Skin of body (tissue), 2 donors: ENCODE measurements around the gene DTNA. TPM values are rescaled to one million over a fixed set of nuclear protein-coding genes. Genes with fewer than 3 reads are reported as not detected.

Experiments
- DNase-seq: peaks from one replicate; lab custom pipeline; 2025; lab: John Stamatoyannopoulos, UW
- total RNA-seq: library from RNA; depleted of rRNA; stranded (reverse); fragments of >200 nt; gene quantifications from one replicate; pipeline ENCODE4 v1.2.3, GENCODE V29; 2014

DTNA gene
- total RNA-seq, 1 donor from 2014 or later, result 14.1 TPM

DNA sequence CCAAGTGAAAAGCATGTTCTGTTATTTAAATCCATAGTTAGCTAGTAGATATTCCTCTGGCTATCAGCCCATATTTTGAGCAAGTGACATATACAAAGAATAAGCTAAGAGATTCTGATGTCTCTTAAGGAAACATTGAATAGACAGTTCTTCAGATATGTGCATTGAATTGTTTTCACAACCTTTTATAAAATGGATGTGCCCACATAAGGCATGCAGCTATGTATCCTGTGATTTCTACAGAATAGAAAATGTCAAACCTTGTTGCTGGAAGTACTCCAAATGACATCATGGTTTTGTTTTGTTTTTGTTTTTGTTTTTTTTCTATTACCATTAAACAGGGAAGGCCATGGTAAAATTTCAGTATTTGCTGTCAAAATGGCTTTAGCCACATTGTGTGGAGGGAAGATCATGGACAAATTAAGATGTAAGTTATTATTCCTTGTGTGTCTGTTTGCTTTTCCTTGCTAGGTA is 95.8 kb downstream of the DTNA start:
- no peak for DNase-seq

DNA sequence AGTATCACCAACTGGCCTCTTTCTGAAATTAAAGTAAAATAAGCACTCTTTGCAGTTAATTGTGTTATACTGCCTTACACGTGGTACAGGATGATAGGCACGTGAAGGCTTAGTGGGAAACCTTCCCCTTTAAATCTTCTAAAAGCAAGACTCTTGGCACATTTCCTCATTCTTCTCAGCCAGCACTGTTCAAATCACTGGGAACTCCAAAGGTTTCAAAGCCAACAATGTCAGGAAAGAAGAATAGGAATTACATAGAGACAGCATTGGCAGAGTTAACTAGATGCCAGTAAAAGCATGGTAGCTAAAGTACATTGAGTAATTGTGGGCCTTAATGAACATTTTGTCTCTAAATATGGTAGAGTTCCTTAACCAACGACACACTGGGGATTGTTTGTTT is 96.4 kb downstream of the DTNA start:
- no peak for DNase-seq

DNA sequence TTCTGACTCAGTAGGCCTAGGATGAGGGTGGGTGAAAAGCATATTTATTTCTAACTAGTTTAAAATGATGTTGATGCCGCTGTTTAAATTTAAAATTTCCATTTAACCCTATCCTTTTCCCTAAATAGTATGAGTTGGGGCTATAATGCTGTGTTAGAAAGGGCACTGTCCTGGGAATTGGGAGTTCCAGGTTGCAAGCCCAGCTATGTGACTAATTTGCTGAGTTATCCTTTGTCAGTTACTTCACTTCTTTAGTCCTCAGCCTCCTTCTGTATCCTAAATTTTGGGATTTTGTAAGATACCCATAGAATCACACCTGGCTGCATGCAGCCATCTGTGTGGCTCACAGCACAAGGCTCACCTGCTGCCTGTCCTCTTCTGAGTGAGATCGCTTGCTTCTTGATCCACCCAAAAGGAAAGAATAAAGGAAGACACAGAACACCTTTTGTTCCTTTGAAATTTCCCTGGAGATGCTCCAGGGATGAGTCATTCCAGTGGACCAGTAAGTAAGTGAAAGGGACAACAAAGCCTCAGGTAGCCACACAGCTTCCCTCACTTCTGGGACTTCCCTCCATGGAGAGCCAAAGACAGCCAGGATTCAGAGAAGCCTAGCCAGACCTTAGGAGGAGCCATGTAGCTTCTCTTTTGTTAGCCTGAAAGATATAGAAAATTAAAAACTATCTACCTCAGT is 97.2 kb downstream of the DTNA start:
- DNase-seq, result no peak

DNA sequence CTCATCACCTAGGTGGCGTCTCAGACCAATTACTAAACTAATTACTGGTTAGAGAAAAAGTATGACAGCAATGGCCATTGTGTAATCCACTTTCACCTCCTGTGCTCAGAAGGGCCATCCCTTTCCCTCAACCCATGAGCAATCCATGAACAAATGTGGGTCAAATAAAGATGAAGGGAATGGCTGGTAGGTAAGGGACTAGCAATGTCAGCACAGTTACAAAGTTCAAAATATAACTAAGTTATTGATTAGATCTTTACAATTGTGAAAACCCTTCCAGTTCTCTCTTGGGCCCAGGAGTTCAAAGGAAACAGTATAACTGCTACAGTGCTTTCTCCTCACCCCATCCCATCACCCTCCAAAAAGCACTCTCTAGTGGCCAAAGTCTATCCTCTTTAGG is 98.3 kb downstream of the DTNA start:
- DNase-seq, result no peak

DNA sequence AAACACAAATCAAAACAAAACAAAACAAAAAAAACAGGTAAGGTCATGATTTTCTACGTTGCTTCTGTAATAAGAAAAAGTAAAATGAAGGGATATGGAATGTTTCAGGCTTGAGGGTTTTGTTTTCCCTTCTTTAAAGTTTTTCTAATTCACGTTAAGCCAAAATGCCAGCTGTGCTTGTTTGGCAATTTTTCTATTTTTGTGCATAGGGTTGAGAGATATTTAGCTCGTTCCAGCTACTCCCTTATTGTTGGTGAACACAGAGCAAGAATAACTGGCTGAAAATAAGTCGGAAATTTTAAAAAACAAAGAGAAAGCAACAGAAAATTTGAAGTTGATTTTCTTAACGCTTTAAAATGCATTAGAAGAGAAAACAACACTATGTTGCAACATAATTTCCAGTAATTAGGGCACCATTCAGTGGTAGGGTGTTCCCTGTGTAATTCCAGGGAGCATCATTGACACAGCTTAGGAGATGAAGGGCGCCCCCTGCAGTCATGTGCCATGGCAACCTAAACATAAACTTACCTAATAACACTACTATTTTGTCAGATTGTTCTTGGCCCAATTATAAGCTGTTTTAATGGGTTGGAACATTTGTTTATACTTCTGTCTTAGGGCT is 99.5 kb downstream of the DTNA start:
- no peak for DNase-seq

DNA sequence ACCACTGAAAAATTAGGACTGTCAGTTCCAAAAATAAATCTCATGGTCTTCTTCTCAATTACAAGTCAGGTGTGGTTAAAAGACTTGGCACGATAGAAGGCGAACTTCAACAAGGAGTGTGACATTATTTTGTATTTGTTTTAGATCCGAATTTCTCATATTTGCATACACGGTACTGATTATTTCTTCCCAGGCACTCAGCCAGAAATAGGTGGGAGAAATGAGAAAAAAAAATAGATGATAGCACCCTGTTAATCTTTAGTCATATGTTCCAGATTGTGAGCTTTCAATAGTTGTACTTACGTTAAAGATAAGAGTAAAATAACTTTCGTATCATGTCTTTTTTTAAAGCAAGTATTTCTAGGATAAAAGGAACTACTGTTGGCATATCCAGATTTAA is 106.1 kb downstream of the DTNA start:
- DNase-seq, result no peak

DNA sequence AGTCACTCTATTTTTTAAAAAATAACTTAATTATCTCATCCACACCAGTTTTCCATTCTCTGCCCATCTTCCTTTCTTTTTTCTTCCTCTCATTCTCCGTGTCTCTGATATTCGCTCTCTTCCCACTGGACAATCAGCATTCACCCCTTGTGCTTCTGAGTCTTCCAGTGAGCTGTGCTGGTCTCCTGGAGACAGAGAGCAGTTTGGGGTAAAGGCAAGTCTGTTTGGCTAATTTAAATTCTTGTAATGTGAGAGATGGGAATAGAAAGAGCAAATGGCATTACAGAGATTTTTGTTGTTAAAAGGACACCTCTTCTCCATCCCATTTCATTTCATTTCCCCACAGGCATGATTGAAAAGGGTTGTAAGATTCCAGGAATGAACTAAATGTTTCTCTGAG is 107.5 kb downstream of the DTNA start:
- no peak for DNase-seq

DNA sequence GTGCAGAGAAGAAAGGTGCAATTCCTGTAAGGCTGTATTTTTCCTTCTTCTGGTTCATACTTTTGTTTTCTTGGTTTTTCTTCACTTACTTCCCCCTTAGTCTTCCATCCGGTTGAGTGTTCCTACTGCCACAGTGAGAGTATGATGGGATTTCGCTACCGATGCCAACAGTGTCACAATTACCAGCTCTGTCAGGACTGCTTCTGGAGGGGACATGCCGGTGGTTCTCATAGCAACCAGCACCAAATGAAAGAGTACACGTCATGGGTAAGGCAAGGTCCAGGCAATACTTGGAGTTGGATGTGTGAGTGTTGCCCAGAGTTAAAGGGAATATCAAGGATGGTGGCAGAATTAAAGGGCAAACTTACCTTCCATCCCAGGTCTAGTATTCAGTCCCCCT is 108.0 kb downstream of the DTNA start:
- no peak for DNase-seq

GRCh38 chr18:34820360-34821065 is 110.4 kb downstream of the DTNA start:
- DNase-seq, result no peak

GRCh38 chr18:34821669-34822210 is 111.6 kb downstream of the DTNA start:
- DNase-seq, result no peak

DNA sequence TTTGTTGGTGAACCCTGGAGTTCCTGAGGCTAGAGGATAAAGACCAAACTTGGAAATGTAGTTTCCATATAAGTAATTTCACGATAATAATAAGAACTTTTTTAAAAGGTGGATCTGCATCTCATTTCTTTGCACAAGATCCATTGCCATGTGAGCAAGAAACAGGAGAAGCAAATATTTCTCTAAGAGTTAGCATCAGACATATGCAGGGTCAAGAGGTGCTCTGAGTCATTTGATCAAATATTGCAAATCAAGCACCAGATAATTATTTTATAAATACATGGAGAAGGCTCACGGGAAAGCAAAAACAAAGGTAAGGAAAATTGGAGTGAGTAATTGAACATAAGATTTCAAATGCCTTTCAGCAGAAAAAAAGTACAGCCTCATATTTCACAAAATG is 118.0 kb downstream of the DTNA start:
- no peak for DNase-seq

DNA sequence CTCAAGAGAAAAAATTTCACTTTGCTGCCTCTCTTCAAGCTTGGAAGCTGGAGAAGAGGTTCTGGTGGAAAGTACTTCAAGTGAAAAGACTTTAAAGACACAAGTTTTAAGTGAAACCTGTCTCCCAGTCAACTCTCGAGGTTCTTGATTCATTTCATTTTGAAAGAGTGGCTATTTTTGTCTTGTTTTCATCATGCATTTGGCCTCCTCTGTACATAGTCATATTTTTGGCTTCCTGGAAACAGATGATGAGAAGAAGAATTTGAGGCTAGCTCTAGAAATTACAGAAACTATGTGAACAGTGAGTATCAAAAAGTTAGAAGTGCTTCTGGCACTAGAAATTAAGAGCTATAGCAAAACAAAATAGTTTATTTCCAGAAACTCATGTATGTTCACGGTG is 124.8 kb downstream of the DTNA start:
- DNase-seq, result peak; percentile 25

GRCh38 chr18:34835466-34835865 is 125.4 kb downstream of the DTNA start:
- no peak for DNase-seq

- peak; percentile 74 for DNase-seq
Observed at GRCh38 chr18:34837769-34838272, 127.7 kb downstream of the DTNA start.

- no peak for DNase-seq
Observed at GRCh38 chr18:34838669-34839068, 128.6 kb downstream of the DTNA start.

- no peak for DNase-seq
Observed at GRCh38 chr18:34840256-34840826, 130.2 kb downstream of the DTNA start.

DNA sequence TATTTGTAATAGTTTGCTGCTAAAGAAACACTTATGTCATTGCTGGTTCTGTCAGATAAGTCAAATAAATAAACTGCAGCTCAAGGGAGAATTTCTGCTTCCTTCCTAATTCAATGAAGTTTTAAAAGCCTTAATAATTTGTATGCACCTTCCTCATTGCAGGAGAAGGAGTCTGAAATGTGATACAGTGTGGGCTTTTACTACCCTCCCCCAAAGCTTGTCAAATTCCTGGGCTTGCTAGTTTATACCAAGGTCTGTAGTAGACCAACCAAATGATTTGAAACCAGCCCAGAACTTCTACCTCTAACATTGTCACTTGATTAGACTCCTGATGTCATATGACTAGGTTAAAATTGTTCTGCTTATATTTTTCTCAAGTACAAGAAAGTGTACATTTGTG is 131.8 kb downstream of the DTNA start:
- no peak for DNase-seq

GRCh38 chr18:34844072-34844471 is 134.0 kb downstream of the DTNA start:
- no peak for DNase-seq

DNA sequence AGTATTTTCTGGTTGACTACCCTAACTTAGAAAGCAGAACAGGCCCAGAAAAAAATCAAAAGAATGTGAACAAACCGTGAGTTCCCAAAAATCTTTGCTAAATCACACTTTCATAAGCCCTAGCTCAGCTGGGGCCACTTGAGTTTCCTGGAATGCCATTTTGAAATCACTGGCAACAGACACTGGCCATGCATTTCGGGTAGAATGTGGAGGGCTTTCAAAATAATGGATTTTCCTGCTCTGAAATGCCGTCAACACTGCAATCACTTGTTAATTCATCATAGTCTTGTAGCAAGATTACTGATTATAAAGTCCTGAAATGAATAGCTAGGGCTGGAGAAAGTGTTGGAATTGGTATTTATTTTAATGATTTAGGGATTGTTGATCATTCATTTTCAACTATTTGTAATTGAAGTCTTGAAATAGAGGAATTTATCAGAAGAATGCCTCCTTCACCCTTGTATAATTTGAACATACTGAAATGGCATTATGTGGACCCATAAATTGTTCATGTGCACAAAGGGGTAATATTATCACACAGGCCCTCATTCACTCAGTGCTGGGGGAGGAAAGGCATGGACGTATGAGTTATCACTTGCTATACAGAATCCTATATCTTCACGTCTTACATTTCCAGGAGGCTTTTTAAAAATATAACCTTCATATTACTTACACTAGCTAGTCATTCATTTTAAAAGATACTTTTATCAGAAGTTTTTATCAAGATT is 134.8 kb downstream of the DTNA start:
- no peak for DNase-seq

DNA sequence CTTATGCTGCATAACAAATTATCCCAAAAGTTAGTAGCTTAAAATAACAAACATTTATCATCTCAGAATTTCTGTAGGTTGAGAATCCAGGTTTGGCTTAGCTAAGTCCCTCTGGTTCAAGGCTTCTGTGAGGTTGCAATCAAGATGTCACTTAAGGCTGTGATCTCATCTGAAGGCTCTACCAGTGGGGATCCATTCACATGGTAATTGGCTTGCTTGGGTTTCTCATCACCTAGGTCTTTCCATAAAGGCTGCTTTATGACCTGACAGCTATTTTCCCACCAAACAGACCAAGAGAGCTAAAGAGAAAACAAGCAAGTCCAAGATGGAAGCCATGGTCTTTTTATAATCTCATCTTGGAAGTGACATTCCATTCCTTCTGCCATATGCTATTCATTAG is 137.3 kb downstream of the DTNA start:
- no peak for DNase-seq

- peak; percentile 27 for DNase-seq
Observed at GRCh38 chr18:34848156-34848555, 138.1 kb downstream of the DTNA start.
